Measurements from ENCODE around the gene POLD3. TPM values are rescaled to one million over a fixed set of nuclear protein-coding genes. Genes with fewer than 3 reads are reported as not detected.

The POLD3 gene
- total RNA-seq, 6 experiments from 2014 or later: 10.1 to 17.5 (median 15.3) TPM

- H3K4me3 Mint-ChIP-seq: no peak overlapping the region
- peaks cover 10% of the 10 kb centered on the region for H3K4me1 Mint-ChIP-seq (ENCODE audit: low read depth)
- DNase-seq: no peak
- H3K27me3 Mint-ChIP-seq (ENCODE audit: insufficient read depth): no peaks in the 10 kb centered on the region
- H3K36me3 Mint-ChIP-seq (ENCODE audit: low read depth): no peaks in the 10 kb centered on the region; the same call in 1 of the 2 replicates
- no peak overlapping the region for H3K27ac Mint-ChIP-seq
- no peak for TF ChIP-seq CTCF (IDR thresholded peaks at IDR 0.05)
- no peaks in the 10 kb centered on the region for H3K9me3 Mint-ChIP-seq
Observed at GRCh38 chr11:74615988-74616387, 23.6 kb downstream of the POLD3 start.

GRCh38 chr11:74620531-74620930 lies 28.1 kb downstream of the POLD3 start:
- Mint-ChIP-seq H3K9me3 (no peaks in the 10 kb centered on the region), H3K4me1 (ENCODE audit: low read depth) (no peaks in the 10 kb centered on the region), H3K27ac (no peak overlapping the region), H3K4me3 (no peak overlapping the region), H3K36me3 (ENCODE audit: low read depth) (peaks cover 18% of the 10 kb centered on the region), H3K27me3 (ENCODE audit: insufficient read depth) (no peaks in the 10 kb centered on the region)
- no peak for DNase-seq
- no peak for TF ChIP-seq CTCF (IDR thresholded peaks at IDR 0.05)

GRCh38 chr11:74626130-74626529 lies 33.7 kb downstream of the POLD3 start:
- Mint-ChIP-seq H3K36me3 (ENCODE audit: low read depth) (peaks cover 24% of the 10 kb centered on the region), H3K27ac (no peak overlapping the region), H3K4me1 (ENCODE audit: low read depth) (no peaks in the 10 kb centered on the region)

GRCh38 chr11:74626604-74627003 lies 34.2 kb downstream of the POLD3 start:
- no peak overlapping the region for H3K27ac Mint-ChIP-seq
- DNase-seq: no peak
- no peaks in the 10 kb centered on the region for H3K27me3 Mint-ChIP-seq (ENCODE audit: insufficient read depth)
- H3K36me3 Mint-ChIP-seq (ENCODE audit: low read depth): peaks cover 20% of the 10 kb centered on the region
- TF ChIP-seq CTCF (IDR thresholded peaks at IDR 0.05): no peak
- no peak overlapping the region for H3K4me3 Mint-ChIP-seq
- H3K4me1 Mint-ChIP-seq (ENCODE audit: low read depth): no peaks in the 10 kb centered on the region
- no peaks in the 10 kb centered on the region for H3K9me3 Mint-ChIP-seq

More at GRCh38 chr11:74626130-74626529, 33.7 kb downstream of the POLD3 start:
- Mint-ChIP-seq H3K27me3 (ENCODE audit: insufficient read depth) (no peaks in the 10 kb centered on the region), H3K4me3 (no peak overlapping the region), H3K9me3 (no peaks in the 10 kb centered on the region)
- DNase-seq: no peak
- TF ChIP-seq CTCF (IDR thresholded peaks at IDR 0.05): no peak

GRCh38 chr11:74627381-74627780 lies 35.0 kb downstream of the POLD3 start:
- Mint-ChIP-seq H3K27ac (no peak overlapping the region), H3K9me3 (no peaks in the 10 kb centered on the region), H3K27me3 (ENCODE audit: insufficient read depth) (no peaks in the 10 kb centered on the region), H3K4me1 (ENCODE audit: low read depth) (peaks cover 7% of the 10 kb centered on the region), H3K4me3 (no peak overlapping the region), H3K36me3 (ENCODE audit: low read depth) (peaks cover 15% of the 10 kb centered on the region)
- no peak for DNase-seq
- no peak for TF ChIP-seq CTCF (IDR thresholded peaks at IDR 0.05)

- peaks cover 10% of the 10 kb centered on the region; the same call in 1 of the 2 replicates for H3K36me3 Mint-ChIP-seq (ENCODE audit: low read depth)
- TF ChIP-seq CTCF (IDR thresholded peaks at IDR 0.05): no peak
- H3K27ac Mint-ChIP-seq: no peak overlapping the region
- H3K4me1 Mint-ChIP-seq (ENCODE audit: low read depth): peaks cover 34% of the 10 kb centered on the region
- no peak overlapping the region for H3K4me3 Mint-ChIP-seq
- H3K9me3 Mint-ChIP-seq: no peaks in the 10 kb centered on the region
- no peaks in the 10 kb centered on the region for H3K27me3 Mint-ChIP-seq (ENCODE audit: insufficient read depth)
- no peak for DNase-seq
Observed at GRCh38 chr11:74630043-74630442, 37.7 kb downstream of the POLD3 start.
